Natural killer cell (primary cell): ENCODE data around the gene IGFBP7. TPM values are rescaled to one million over a fixed set of nuclear protein-coding genes. Genes with fewer than 3 reads are reported as not detected.
A peak's percentile ranks its signal among the peaks of the same experiment; 100 is the strongest.
"Not testable (repeated sequence)": the region's sequence is repeated elsewhere in the genome, so short reads cannot be mapped to it uniquely, and the experiment has no call there.

Experiments used
- ATAC-seq, 3 donors: fragments of 150-1000 bp in 2 of 3; fragments of 200-7000 bp in 1 of 3; cut with Tn5 transposase; 1 replicate in 1 of 3; 2 replicates in 2 of 3; pipeline ENCODE4 v1.10.0; 2021; ENCODE audit warnings: mild to moderate bottlenecking in 2 of 3, moderate library complexity in 2 of 3
- DNase-seq, 2 donors: peaks; one replicate each; pipeline versions ENCODE4 v3.0.0 to v3.0.0-alpha.2; 2013 to 2021; ENCODE audit warnings: mixed read lengths in 1 of 2
- H3K27ac ChIP-seq: one replicate; pipeline ENCODE4 v1.5.1; 2013; ENCODE audit warnings: mild to moderate bottlenecking, low read length
- H3K27me3 ChIP-seq: one replicate; pipeline ENCODE4 v1.6.1; 2013; ENCODE audit warnings: low read length; ENCODE audit not compliant: control insufficient read depth, insufficient read depth
- H3K36me3 ChIP-seq: one replicate; pipeline ENCODE4 v1.6.1; 2013; ENCODE audit warnings: low read length; ENCODE audit not compliant: control insufficient read depth, insufficient read depth
- H3K4me1 ChIP-seq: one replicate; pipeline ENCODE4 v1.6.1; 2013; ENCODE audit warnings: low read length; ENCODE audit not compliant: control insufficient read depth, insufficient read depth
- H3K4me3 ChIP-seq: one replicate; pipeline ENCODE4 v1.5.1; 2013; ENCODE audit warnings: low read length
- H3K9me3 ChIP-seq: one replicate; pipeline ENCODE4 v1.6.1; 2013; ENCODE audit warnings: low read length; ENCODE audit not compliant: control insufficient read depth, insufficient read depth
- H3K27ac Mint-ChIP-seq, 2 donors: one replicate each; pipeline ENCODE4 v1.8.0; 2022; ENCODE audit warnings: mild to moderate bottlenecking in 2 of 2, mixed read lengths in 2 of 2, moderate library complexity in 1 of 2
- H3K27me3 Mint-ChIP-seq, 2 donors: one replicate each; pipeline ENCODE4 v1.8.0; 2022; ENCODE audit warnings: low read depth in 2 of 2, mixed read lengths in 2 of 2
- H3K36me3 Mint-ChIP-seq: one replicate; pipeline ENCODE4 v1.8.0; 2022; ENCODE audit warnings: mixed read lengths
- H3K4me1 Mint-ChIP-seq, 2 donors: one replicate each; pipeline ENCODE4 v1.8.0; 2022; ENCODE audit warnings: mixed read lengths in 2 of 2
- H3K4me3 Mint-ChIP-seq: one replicate; pipeline ENCODE4 v1.8.0; 2022; ENCODE audit warnings: mild to moderate bottlenecking, moderate library complexity, mixed read lengths
- H3K9me3 Mint-ChIP-seq, 2 donors: one replicate each; pipeline ENCODE4 v1.8.0; 2022; ENCODE audit warnings: mixed read lengths in 2 of 2
- CTCF ChIP-seq: fragments of 200-600 bp; IDR thresholded peaks from one replicate; pipeline ENCODE4 v1.8.0; 2022; ENCODE audit warnings: antibody characterized with exemption
- WGBS: methylation state at CpG from one replicate; pipeline ENCODE4 v1.1.7; 2013; ENCODE audit warnings: missing lambda C conversion rate; ENCODE audit not compliant: insufficient coverage; 5-methylcytosine and 5-hydroxymethylcytosine counted together
- intact Hi-C: fragments of 100-400 bp; cut with micrococcal nuclease; formaldehyde crosslinking; loops from one replicate; pipeline ENCODE4 v1.14.2; 2022
- total RNA-seq, 4 donors: library from RNA; stranded (reverse); fragments of 120-200 nt in 1 of 4; gene quantifications; one replicate each; pipeline versions ENCODE4 v1.2.3 to v1.2.4, GENCODE V29; 2013 to 2022

The IGFBP7 gene
- total RNA-seq, 3 donors from 2014 or later (not counting 1 experiment from before 2014, with no cell fraction given): 88.8 to 107 (median 101) TPM

- no peak for TF ChIP-seq CTCF
- Histone ChIP-seq H3K27ac (no peak overlapping the region), H3K9me3 (no peaks in the 10 kb centered on the region), H3K36me3 (no peaks in the 10 kb centered on the region), H3K27me3 (no peaks in the 10 kb centered on the region), H3K4me3 (no peak overlapping the region), H3K4me1 (no peaks in the 10 kb centered on the region)
- H3K27ac Mint-ChIP-seq: peak overlapping the region in 1 of 2 donors; percentile 7
- no peaks in the 10 kb centered on the region for H3K36me3 Mint-ChIP-seq
- peaks cover 47 to 52% of the 10 kb centered on the region in 2 donors for H3K4me1 Mint-ChIP-seq
- no peak for DNase-seq
- intact Hi-C loops: no loop called here
- 100% methylated on average over 1 of the region's 1 CpG for WGBS
- H3K27me3 Mint-ChIP-seq: no peaks in the 10 kb centered on the region
- ATAC-seq: no peak
- H3K9me3 Mint-ChIP-seq: no peaks in the 10 kb centered on the region
- H3K4me3 Mint-ChIP-seq: no peak overlapping the region
Measured at GRCh38 chr4:57063518-57063917, 46.7 kb downstream of the IGFBP7 start.

GRCh38 chr4:57061395-57061794, 48.8 kb downstream of the IGFBP7 start:
- Mint-ChIP-seq H3K9me3 (no peaks in the 10 kb centered on the region), H3K4me1 (peaks cover 47 to 61% of the 10 kb centered on the region in 2 donors), H3K36me3 (no peaks in the 10 kb centered on the region), H3K27me3 (no peaks in the 10 kb centered on the region), H3K4me3 (no peak overlapping the region), H3K27ac (no peak overlapping the region)
- no peaks in the 10 kb centered on the region for H3K36me3 ChIP-seq
- 42% methylated on average over 2 of the region's 5 CpGs for WGBS
- no peaks in the 10 kb centered on the region for H3K9me3 ChIP-seq
- no peaks in the 10 kb centered on the region for H3K4me1 ChIP-seq
- intact Hi-C loops: no loop called here
- no peaks in the 10 kb centered on the region for H3K27me3 ChIP-seq
- no peak for TF ChIP-seq CTCF
- H3K27ac ChIP-seq: no peak overlapping the region
- ATAC-seq: no peak
- no peak for DNase-seq
- H3K4me3 ChIP-seq: no peak overlapping the region

- Mint-ChIP-seq H3K27ac (peak overlapping the region; percentile 50 to 65), H3K4me1 (peaks cover 48 to 63% of the 10 kb centered on the region in 2 donors)
- intact Hi-C loops, H3K4me3 ChIP-seq, ATAC-seq, H3K27me3 ChIP-seq, H3K36me3 Mint-ChIP-seq, H3K27me3 Mint-ChIP-seq, H3K9me3 ChIP-seq, DNase-seq, H3K4me1 ChIP-seq, H3K9me3 Mint-ChIP-seq, H3K36me3 ChIP-seq, H3K27ac ChIP-seq, H3K4me3 Mint-ChIP-seq: not testable (repeated sequence)
- WGBS: 87% methylated on average over 6 of the region's 6 CpGs
Measured at GRCh38 chr4:57060717-57061067, 49.5 kb downstream of the IGFBP7 start.

- H3K27ac Mint-ChIP-seq: peak overlapping the region; percentile 50 to 65
- no peaks in the 10 kb centered on the region for H3K36me3 ChIP-seq
- H3K36me3 Mint-ChIP-seq: no peaks in the 10 kb centered on the region
- H3K4me3 ChIP-seq: no peak overlapping the region
- H3K9me3 ChIP-seq: no peaks in the 10 kb centered on the region
- ATAC-seq (no peak), DNase-seq (no peak)
- no peak overlapping the region for H3K27ac ChIP-seq
- intact Hi-C loops: no loop called here
- WGBS: 71% methylated on average over 3 of the region's 6 CpGs
- no peaks in the 10 kb centered on the region for H3K9me3 Mint-ChIP-seq
- no peaks in the 10 kb centered on the region for H3K4me1 ChIP-seq
- H3K4me3 Mint-ChIP-seq: no peak overlapping the region
- no peaks in the 10 kb centered on the region for H3K27me3 Mint-ChIP-seq
- no peak for TF ChIP-seq CTCF
- no peaks in the 10 kb centered on the region for H3K27me3 ChIP-seq
- peaks cover 51 to 61% of the 10 kb centered on the region in 2 donors for H3K4me1 Mint-ChIP-seq
Measured at GRCh38 chr4:57059890-57060716, 50.1 kb downstream of the IGFBP7 start.
